Astrocyte (in vitro differentiated cells and primary cell): ENCODE data around the gene ZNF835. TPM values are rescaled to one million over a fixed set of nuclear protein-coding genes. Genes with fewer than 3 reads are reported as not detected.

Source experiments
- DNase-seq: peaks from one replicate; pipeline ENCODE4 v3.0.0-alpha.2; 2010; ENCODE audit warnings: low read depth
- FAIRE-seq: peaks from 2 replicates; lab custom pipeline; 2011; peaks lifted over from hg19 to GRCh38; lab: Jason Lieb, UNC
- H2AFZ ChIP-seq: 2 replicates; pipeline ENCODE4 v1.6.0; 2012; ENCODE audit warnings: low read depth, low read length, inconsistent platforms
- H3K27ac ChIP-seq: 2 replicates; pipeline ENCODE4 v1.5.1; 2011; ENCODE audit warnings: low read depth, low read length, inconsistent platforms
- H3K27me3 ChIP-seq: 2 replicates; pipeline ENCODE4 v1.6.0; 2011; ENCODE audit warnings: low read length, inconsistent platforms; ENCODE audit not compliant: insufficient read depth
- H3K36me3 ChIP-seq: 2 replicates; pipeline ENCODE4 v1.5.1; 2011; ENCODE audit warnings: low read length, inconsistent platforms; ENCODE audit not compliant: insufficient read depth
- H3K4me1 ChIP-seq: 2 replicates; pipeline ENCODE4 v1.5.1; 2011; ENCODE audit warnings: low read length, inconsistent platforms; ENCODE audit not compliant: insufficient read depth
- H3K4me2 ChIP-seq: 2 replicates; pipeline ENCODE4 v1.6.0; 2012; ENCODE audit warnings: low read length, inconsistent platforms
- H3K4me3 ChIP-seq: 2 replicates; pipeline ENCODE4 v1.5.1; 2011; ENCODE audit warnings: low read depth, mild to moderate bottlenecking, low read length, inconsistent platforms; ENCODE audit not compliant: insufficient read depth
- H3K79me2 ChIP-seq: 2 replicates; pipeline ENCODE4 v1.6.0; 2012; ENCODE audit warnings: mild to moderate bottlenecking, low read length, inconsistent platforms; ENCODE audit not compliant: insufficient read depth
- H3K9ac ChIP-seq: 2 replicates; pipeline ENCODE4 v1.6.0; 2012; ENCODE audit warnings: mild to moderate bottlenecking, low read length, inconsistent platforms
- H3K9me3 ChIP-seq: 2 replicates; pipeline ENCODE4 v1.5.1; 2012; ENCODE audit warnings: low read depth, mild to moderate bottlenecking, low read length, inconsistent platforms; ENCODE audit not compliant: insufficient read depth
- H4K20me1 ChIP-seq: 2 replicates; pipeline ENCODE4 v1.6.0; 2012; ENCODE audit warnings: low read length, inconsistent platforms; ENCODE audit not compliant: insufficient read depth
- H3K27ac Mint-ChIP-seq: one replicate; pipeline ENCODE4 v1.8.0; 2021; ENCODE audit warnings: mild to moderate bottlenecking, mixed read lengths; ENCODE audit not compliant: unreplicated experiment
- H3K27me3 Mint-ChIP-seq: one replicate; pipeline ENCODE4 v1.8.0; 2021; ENCODE audit warnings: low read depth, mixed read lengths; ENCODE audit not compliant: unreplicated experiment
- H3K36me3 Mint-ChIP-seq: one replicate; pipeline ENCODE4 v1.8.0; 2021; ENCODE audit warnings: low read depth, mixed read lengths; ENCODE audit not compliant: unreplicated experiment
- H3K4me1 Mint-ChIP-seq: one replicate; pipeline ENCODE4 v1.8.0; 2021; ENCODE audit warnings: low read depth, mixed read lengths; ENCODE audit not compliant: unreplicated experiment
- H3K4me3 Mint-ChIP-seq: one replicate; pipeline ENCODE4 v1.8.0; 2021; ENCODE audit warnings: mild to moderate bottlenecking, moderate library complexity, mixed read lengths; ENCODE audit not compliant: unreplicated experiment
- H3K9me3 Mint-ChIP-seq: one replicate; pipeline ENCODE4 v1.8.0; 2021; ENCODE audit warnings: mild to moderate bottlenecking, mixed read lengths; ENCODE audit not compliant: unreplicated experiment
- EZH2 ChIP-seq: IDR thresholded peaks from 2 replicates; pipeline ENCODE4 v1.6.1; 2012; ENCODE audit warnings: mild to moderate bottlenecking, low read length, inconsistent platforms; ENCODE audit not compliant: insufficient read depth
- total RNA-seq: library from RNA; stranded (reverse); gene quantifications from 2 replicates; pipeline ENCODE4 v1.2.1, GENCODE V29; 2021
- TF ChIP-seq, protein P1 (sequence below): IDR thresholded peaks from 2 replicates; pipeline ENCODE4 v1.5.1; 2011; ENCODE audit warnings: low read depth, mild to moderate bottlenecking, inconsistent platforms, low read length, moderate library complexity; ENCODE audit not compliant: insufficient read depth

The ZNF835 gene
- total RNA-seq, 1 donor from 2014 or later: not detected

DNA sequence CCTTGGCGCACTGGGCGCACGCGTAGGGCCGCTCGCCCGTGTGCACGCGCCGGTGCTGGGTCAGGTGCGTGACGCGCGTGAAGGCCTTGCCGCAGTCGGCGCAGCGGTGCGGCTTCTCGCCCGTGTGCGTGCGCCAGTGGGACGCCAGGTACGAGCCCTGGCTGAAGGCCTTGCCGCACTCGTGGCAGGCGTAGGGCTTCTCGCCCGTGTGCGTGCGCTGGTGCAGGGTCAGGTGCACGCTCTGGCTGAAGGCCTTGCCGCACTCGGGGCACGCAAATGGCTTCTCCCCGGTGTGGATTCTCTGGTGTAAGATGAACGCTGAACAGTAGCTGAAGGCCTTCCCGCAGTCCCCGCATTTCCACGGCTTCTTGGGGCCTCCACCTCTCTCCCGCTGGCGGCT, 7.0 kb downstream of the ZNF835 start:
- peaks cover 34% of the 10 kb centered on the region for H3K9me3 Mint-ChIP-seq
- Histone ChIP-seq H4K20me1 (no peaks in the 10 kb centered on the region), H3K4me2 (no peak overlapping the region), H3K27ac (no peak overlapping the region), H3K36me3 (no peaks in the 10 kb centered on the region), H3K4me3 (no peak overlapping the region), H3K9me3 (peaks cover 7% of the 10 kb centered on the region), H3K9ac (no peak overlapping the region), H3K4me1 (no peaks in the 10 kb centered on the region), H2AFZ (no peak overlapping the region), H3K79me2 (no peaks in the 10 kb centered on the region), H3K27me3 (no peaks in the 10 kb centered on the region)
- no peaks in the 10 kb centered on the region for H3K27me3 Mint-ChIP-seq
- H3K36me3 Mint-ChIP-seq: peaks cover 2% of the 10 kb centered on the region
- TF ChIP-seq, protein P1, sequence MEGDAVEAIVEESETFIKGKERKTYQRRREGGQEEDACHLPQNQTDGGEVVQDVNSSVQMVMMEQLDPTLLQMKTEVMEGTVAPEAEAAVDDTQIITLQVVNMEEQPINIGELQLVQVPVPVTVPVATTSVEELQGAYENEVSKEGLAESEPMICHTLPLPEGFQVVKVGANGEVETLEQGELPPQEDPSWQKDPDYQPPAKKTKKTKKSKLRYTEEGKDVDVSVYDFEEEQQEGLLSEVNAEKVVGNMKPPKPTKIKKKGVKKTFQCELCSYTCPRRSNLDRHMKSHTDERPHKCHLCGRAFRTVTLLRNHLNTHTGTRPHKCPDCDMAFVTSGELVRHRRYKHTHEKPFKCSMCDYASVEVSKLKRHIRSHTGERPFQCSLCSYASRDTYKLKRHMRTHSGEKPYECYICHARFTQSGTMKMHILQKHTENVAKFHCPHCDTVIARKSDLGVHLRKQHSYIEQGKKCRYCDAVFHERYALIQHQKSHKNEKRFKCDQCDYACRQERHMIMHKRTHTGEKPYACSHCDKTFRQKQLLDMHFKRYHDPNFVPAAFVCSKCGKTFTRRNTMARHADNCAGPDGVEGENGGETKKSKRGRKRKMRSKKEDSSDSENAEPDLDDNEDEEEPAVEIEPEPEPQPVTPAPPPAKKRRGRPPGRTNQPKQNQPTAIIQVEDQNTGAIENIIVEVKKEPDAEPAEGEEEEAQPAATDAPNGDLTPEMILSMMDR: no peak
- no peak for TF ChIP-seq EZH2
- H3K4me3 Mint-ChIP-seq: no peak overlapping the region
- FAIRE-seq (no peak), DNase-seq (no peak)
- no peak overlapping the region for H3K27ac Mint-ChIP-seq
- H3K4me1 Mint-ChIP-seq: no peaks in the 10 kb centered on the region

DNA sequence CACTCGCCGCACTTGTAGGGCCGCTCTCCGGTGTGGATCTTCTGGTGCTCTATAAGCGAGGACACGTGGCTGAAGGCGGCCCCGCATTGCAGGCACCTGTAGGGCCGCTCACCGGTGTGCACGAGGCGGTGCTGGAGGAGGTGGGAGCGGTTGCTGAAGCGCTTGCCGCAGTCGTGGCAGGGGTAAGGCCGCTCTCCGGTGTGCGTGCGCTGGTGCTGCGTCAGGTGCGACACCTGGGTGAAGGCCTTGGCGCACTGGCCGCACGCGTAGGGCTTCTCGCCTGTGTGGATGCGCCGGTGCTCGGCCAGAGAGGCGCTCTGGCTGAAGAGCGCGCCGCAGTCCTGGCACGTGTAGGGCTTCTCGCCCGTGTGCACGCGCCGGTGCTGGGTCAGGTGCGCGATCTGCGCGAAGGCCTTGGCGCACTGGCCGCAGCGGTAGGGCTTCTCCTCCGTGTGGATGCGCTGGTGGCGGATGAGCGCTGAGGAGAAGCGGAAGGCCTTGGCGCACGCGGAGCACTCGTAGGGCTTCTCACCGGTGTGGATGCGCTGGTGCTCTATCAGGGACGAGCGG, 7.5 kb downstream of the ZNF835 start:
- Mint-ChIP-seq H3K4me1 (no peaks in the 10 kb centered on the region), H3K36me3 (peaks cover 2% of the 10 kb centered on the region), H3K27ac (no peak overlapping the region), H3K27me3 (no peaks in the 10 kb centered on the region), H3K4me3 (no peak overlapping the region), H3K9me3 (peaks cover 38% of the 10 kb centered on the region)
- Histone ChIP-seq H3K36me3 (no peaks in the 10 kb centered on the region), H3K79me2 (no peaks in the 10 kb centered on the region), H3K9ac (no peak overlapping the region), H3K27me3 (no peaks in the 10 kb centered on the region), H3K4me2 (no peak overlapping the region), H4K20me1 (no peaks in the 10 kb centered on the region), H3K4me3 (no peak overlapping the region), H3K27ac (no peak overlapping the region), H3K4me1 (no peaks in the 10 kb centered on the region), H2AFZ (no peak overlapping the region), H3K9me3 (peaks cover 8% of the 10 kb centered on the region)
- TF ChIP-seq, protein P1: no peak
- TF ChIP-seq EZH2: no peak
- no peak for DNase-seq
- no peak for FAIRE-seq

DNA sequence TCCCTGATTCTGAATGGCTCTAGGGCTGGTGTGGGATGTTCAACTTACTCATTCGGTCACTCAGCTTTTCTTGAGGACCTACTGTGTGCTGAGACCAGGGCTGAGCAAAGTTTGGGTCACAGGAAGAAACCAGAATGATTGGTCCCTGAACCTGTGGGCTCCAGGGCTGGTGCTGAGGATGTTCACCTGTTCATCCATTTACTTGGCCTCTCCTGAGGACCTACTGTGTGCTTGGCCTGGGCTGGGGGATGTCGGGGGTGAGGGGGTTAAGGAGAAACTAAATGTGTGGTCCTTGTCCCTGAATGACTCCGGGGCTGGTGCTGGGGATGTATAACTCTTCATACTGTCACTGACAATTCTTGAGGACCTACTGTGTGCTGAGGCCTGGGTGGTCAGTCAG, 10.3 kb downstream of the ZNF835 start:
- Histone ChIP-seq H3K79me2 (no peaks in the 10 kb centered on the region), H3K9ac (no peak overlapping the region), H3K4me2 (no peak overlapping the region), H3K4me1 (no peaks in the 10 kb centered on the region), H3K9me3 (peaks cover 4% of the 10 kb centered on the region), H3K27ac (no peak overlapping the region), H3K4me3 (no peak overlapping the region), H4K20me1 (no peaks in the 10 kb centered on the region), H2AFZ (no peak overlapping the region), H3K27me3 (no peaks in the 10 kb centered on the region), H3K36me3 (no peaks in the 10 kb centered on the region)
- H3K9me3 Mint-ChIP-seq: peaks cover 30% of the 10 kb centered on the region
- H3K4me3 Mint-ChIP-seq: no peak overlapping the region
- no peak overlapping the region for H3K27ac Mint-ChIP-seq
- H3K27me3 Mint-ChIP-seq: no peaks in the 10 kb centered on the region
- FAIRE-seq (no peak), DNase-seq (no peak)
- no peaks in the 10 kb centered on the region for H3K36me3 Mint-ChIP-seq
- H3K4me1 Mint-ChIP-seq: no peaks in the 10 kb centered on the region
- TF ChIP-seq EZH2: no peak
- TF ChIP-seq, protein P1: no peak
